Measurements from ENCODE around the gene FPGS. TPM values are rescaled to one million over a fixed set of nuclear protein-coding genes. Genes with fewer than 3 reads are reported as not detected.

FPGS gene
- total and polyA plus RNA-seq, 8 donors = 29.1 to 235 (median 70.4) TPM

- intact Hi-C loops (cut with DNase I; ENCODE audit: low total_unique reads) = no loop called here
- no peak for DNase-seq
- 55 to 70% (median 67%) methylated on average over 3 to 7 of the region's 7 CpGs for WGBS, 5 donors
- peaks cover 16 to 43% (median 25%) of the 10 kb centered on the region in 4 donors for H3K4me1 ChIP-seq
- peak overlapping the region in 1 of 5 donors; percentile 76 for H3K27ac ChIP-seq
- H3K27me3 ChIP-seq = no peaks in the 10 kb centered on the region
- no peaks in the 10 kb centered on the region for H3K9me3 ChIP-seq
- H3K4me3 ChIP-seq = no peak overlapping the region
- no peak for TF ChIP-seq POLR2A (IDR thresholded peaks at IDR 0.05)
- TF ChIP-seq EP300 (IDR thresholded peaks at IDR 0.05) = no peak
- no peak for TF ChIP-seq CTCF (IDR thresholded peaks at IDR 0.05)
- TF ChIP-seq POLR2AphosphoS5 (IDR thresholded peaks at IDR 0.05) = no peak
- peaks cover 16 to 35% (median 28%) of the 10 kb centered on the region in 4 donors for H3K36me3 ChIP-seq
Observed at GRCh38 chr9:127826253-127826913, 23.7 kb downstream of the FPGS start.

- peak overlapping the region; percentile 14 to 35 (median 28) for H3K4me3 ChIP-seq
- TF ChIP-seq EP300 (IDR thresholded peaks at IDR 0.05) = no peak
- TF ChIP-seq POLR2AphosphoS5 (IDR thresholded peaks at IDR 0.05) = peak; percentile 18 to 85 (median 85)
- TF ChIP-seq POLR2A (IDR thresholded peaks at IDR 0.05) = no peak
- WGBS, 5 donors = 10 to 26% (median 14%) methylated on average over 13 to 34 of the region's 34 CpGs
Observed at GRCh38 chr9:127828262-127829031, 25.8 kb downstream of the FPGS start.

GRCh38 chr9:127829205-127829906 lies 26.7 kb downstream of the FPGS start:
- no peaks in the 10 kb centered on the region for H3K27me3 ChIP-seq

More at GRCh38 chr9:127828262-127829031, 25.8 kb downstream of the FPGS start:
- DNase-seq = peak; percentile 80 to 93
- intact Hi-C loops (cut with DNase I; ENCODE audit: low total_unique reads) = no loop called here
- Histone ChIP-seq H3K4me1 (peaks cover 16 to 43% (median 34%) of the 10 kb centered on the region in 4 donors), H3K27me3 (no peaks in the 10 kb centered on the region), H3K36me3 (peaks cover 13 to 27% (median 20%) of the 10 kb centered on the region in 4 donors), H3K9me3 (no peaks in the 10 kb centered on the region), H3K27ac (peak overlapping the region; percentile 49 to 83 (median 76))

GRCh38 chr9:127832248-127832647 lies 29.6 kb downstream of the FPGS start:
- peaks cover 29 to 62% (median 36%) of the 10 kb centered on the region in 4 donors for H3K4me1 ChIP-seq
- H3K27ac ChIP-seq = peak overlapping the region in 4 of 5 donors; percentile 35 to 89 (median 74)
- 60 to 79% (median 68%) methylated on average over 7 of the region's 7 CpGs for WGBS, 5 donors
- H3K36me3 ChIP-seq = peaks cover 0 to 6% (median 0%) of the 10 kb centered on the region in 4 donors
- no peak for DNase-seq
- no peak for TF ChIP-seq POLR2AphosphoS5 (IDR thresholded peaks at IDR 0.05)
- TF ChIP-seq POLR2A (IDR thresholded peaks at IDR 0.05) = no peak
- TF ChIP-seq CTCF (IDR thresholded peaks at IDR 0.05) = no peak
- no peak for TF ChIP-seq EP300 (IDR thresholded peaks at IDR 0.05)
- intact Hi-C loops (cut with DNase I; ENCODE audit: low total_unique reads) = no loop called here
- no peaks in the 10 kb centered on the region for H3K9me3 ChIP-seq
- no peaks in the 10 kb centered on the region for H3K27me3 ChIP-seq
- H3K4me3 ChIP-seq = no peak overlapping the region

More at GRCh38 chr9:127829205-127829906, 26.7 kb downstream of the FPGS start:
- H3K9me3 ChIP-seq = no peaks in the 10 kb centered on the region
- WGBS, 5 donors = 80 to 87% (median 84%) methylated on average over 5 to 6 of the region's 6 CpGs
- intact Hi-C loops (cut with DNase I; ENCODE audit: low total_unique reads) = no loop called here
- peak overlapping the region; percentile 57 to 83 (median 76) for H3K27ac ChIP-seq
- peaks cover 20 to 48% (median 37%) of the 10 kb centered on the region in 4 donors for H3K4me1 ChIP-seq
- H3K4me3 ChIP-seq = no peak overlapping the region
- H3K36me3 ChIP-seq = peaks cover 6 to 20% (median 15%) of the 10 kb centered on the region in 4 donors
- no peak for DNase-seq
- no peak for TF ChIP-seq CTCF (IDR thresholded peaks at IDR 0.05)
- no peak for TF ChIP-seq POLR2A (IDR thresholded peaks at IDR 0.05)
- no peak for TF ChIP-seq POLR2AphosphoS5 (IDR thresholded peaks at IDR 0.05)
- TF ChIP-seq EP300 (IDR thresholded peaks at IDR 0.05) = no peak

Measured in stomach (tissue), 9 donors.